ENCODE results near the gene PLPP7.

The PLPP7 gene

GRCh38 chr9:131263701-131264100 is 25.8 kb upstream of the PLPP7 start:
- no peaks in the 10 kb centered on the region for H3K36me3 ChIP-seq (ENCODE audit: control insufficient read depth in 1 of 2, insufficient read depth in 2 of 2, low read depth in 1 of 2, low read length in 2 of 2)
- H3K23ac ChIP-seq (ENCODE audit: low read length in 2 of 2), result no peak overlapping the region
- no peak overlapping the region for H3K9ac ChIP-seq (ENCODE audit: low read length)
- no peak overlapping the region for H2BK5ac ChIP-seq (ENCODE audit: low read depth, low read length, poor library complexity, severe bottlenecking)
- H2BK12ac ChIP-seq (ENCODE audit: low read length in 2 of 2), result no peak overlapping the region
- peak overlapping the region; percentile 29 for H2BK15ac ChIP-seq (ENCODE audit: low read depth, poor library complexity, severe bottlenecking)
- WGBS, result 90% methylated on average over 6 of the region's 6 CpGs
- H3K14ac ChIP-seq (ENCODE audit: low read length in 2 of 2), result no peak overlapping the region
- H2AFZ ChIP-seq (ENCODE audit: low read depth, low read length), result no peak overlapping the region
- H3K79me1 ChIP-seq (replicated peaks; ENCODE audit: low read length, poor library complexity, severe bottlenecking), result no peaks in the 10 kb centered on the region
- DNase-seq, result no peak
- no peak overlapping the region for H3K4me2 ChIP-seq (ENCODE audit: low read length, poor library complexity, severe bottlenecking)
- H3K27ac ChIP-seq (ENCODE audit: low read length, poor library complexity, severe bottlenecking), result no peak overlapping the region
- no peak overlapping the region for H2AK5ac ChIP-seq (ENCODE audit: low read length, severe bottlenecking)
- H4K91ac ChIP-seq (ENCODE audit: low read length), result no peak overlapping the region
- no peak overlapping the region for H3K4me3 ChIP-seq (ENCODE audit: insufficient read depth in 1 of 2, low read depth in 1 of 2, low read length in 2 of 2)
- no peak overlapping the region for H3K18ac ChIP-seq (ENCODE audit: low read depth in 1 of 2, low read length in 2 of 2)
- H4K8ac ChIP-seq (ENCODE audit: low read length), result no peak overlapping the region
- H3K4me1 ChIP-seq (ENCODE audit: control insufficient read depth, insufficient read depth, low read depth, low read length), result no peaks in the 10 kb centered on the region
- H2BK120ac ChIP-seq (ENCODE audit: low read depth, low read length), result peak overlapping the region; percentile 44
- no peaks in the 10 kb centered on the region for H3K9me3 ChIP-seq (ENCODE audit: control insufficient read depth, low read length)
- no peaks in the 10 kb centered on the region for H3K27me3 ChIP-seq (ENCODE audit: control insufficient read depth in 1 of 2, insufficient read depth in 1 of 2, low read length in 2 of 2)
- H3K4ac ChIP-seq (ENCODE audit: low read depth in 1 of 2, low read length in 2 of 2), result no peak overlapping the region

DNA sequence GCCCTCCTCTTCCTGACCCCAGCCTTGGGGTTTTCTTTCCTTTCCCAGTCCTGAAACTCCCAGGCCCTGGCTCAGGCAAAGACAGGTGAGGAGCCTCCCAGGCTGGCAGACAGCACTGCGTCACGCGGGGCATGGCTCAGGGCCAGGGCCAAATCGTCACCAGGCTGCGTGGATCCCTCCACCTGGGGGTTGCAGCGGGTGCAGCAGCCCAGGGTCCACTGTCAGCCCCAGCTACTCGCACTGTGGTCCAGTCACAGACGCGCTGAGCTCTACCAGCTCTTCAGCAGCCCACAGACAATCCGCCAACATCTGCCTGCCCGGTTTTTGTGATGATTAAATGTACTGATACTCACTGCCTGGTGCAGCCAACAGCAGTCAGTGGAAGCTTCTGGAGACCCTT is 25.3 kb upstream of the PLPP7 start:
- H3K79me1 ChIP-seq (replicated peaks; ENCODE audit: low read length, poor library complexity, severe bottlenecking), result no peaks in the 10 kb centered on the region
- H3K23ac ChIP-seq (ENCODE audit: low read length in 2 of 2), result no peak overlapping the region
- H3K9me3 ChIP-seq (ENCODE audit: control insufficient read depth, low read length), result no peaks in the 10 kb centered on the region
- no peak overlapping the region for H3K4ac ChIP-seq (ENCODE audit: low read depth in 1 of 2, low read length in 2 of 2)
- no peaks in the 10 kb centered on the region for H3K36me3 ChIP-seq (ENCODE audit: control insufficient read depth in 1 of 2, insufficient read depth in 2 of 2, low read depth in 1 of 2, low read length in 2 of 2)
- no peak overlapping the region for H3K4me2 ChIP-seq (ENCODE audit: low read length, poor library complexity, severe bottlenecking)
- no peaks in the 10 kb centered on the region for H3K4me1 ChIP-seq (ENCODE audit: control insufficient read depth, insufficient read depth, low read depth, low read length)
- H2BK15ac ChIP-seq (ENCODE audit: low read depth, poor library complexity, severe bottlenecking), result no peak overlapping the region
- peak overlapping the region; percentile 4 for H4K91ac ChIP-seq (ENCODE audit: low read length)
- no peak overlapping the region for H2AFZ ChIP-seq (ENCODE audit: low read depth, low read length)
- no peak overlapping the region for H2AK5ac ChIP-seq (ENCODE audit: low read length, severe bottlenecking)
- whole genome bisulfite sequencing, result 93% methylated on average over 11 of the region's 11 CpGs
- no peak overlapping the region for H2BK5ac ChIP-seq (ENCODE audit: low read depth, low read length, poor library complexity, severe bottlenecking)
- no peak for DNase-seq
- no peak overlapping the region for H4K8ac ChIP-seq (ENCODE audit: low read length)
- no peak overlapping the region for H3K18ac ChIP-seq (ENCODE audit: low read depth in 1 of 2, low read length in 2 of 2)
- H3K4me3 ChIP-seq (ENCODE audit: insufficient read depth in 1 of 2, low read depth in 1 of 2, low read length in 2 of 2), result no peak overlapping the region
- peak overlapping the region; percentile 44 for H2BK120ac ChIP-seq (ENCODE audit: low read depth, low read length)
- H3K27me3 ChIP-seq (ENCODE audit: control insufficient read depth in 1 of 2, insufficient read depth in 1 of 2, low read length in 2 of 2), result no peaks in the 10 kb centered on the region
- no peak overlapping the region for H3K14ac ChIP-seq (ENCODE audit: low read length in 2 of 2)
- no peak overlapping the region for H3K9ac ChIP-seq (ENCODE audit: low read length)
- no peak overlapping the region for H2BK12ac ChIP-seq (ENCODE audit: low read length in 2 of 2)
- no peak overlapping the region for H3K27ac ChIP-seq (ENCODE audit: low read length, poor library complexity, severe bottlenecking)

DNA sequence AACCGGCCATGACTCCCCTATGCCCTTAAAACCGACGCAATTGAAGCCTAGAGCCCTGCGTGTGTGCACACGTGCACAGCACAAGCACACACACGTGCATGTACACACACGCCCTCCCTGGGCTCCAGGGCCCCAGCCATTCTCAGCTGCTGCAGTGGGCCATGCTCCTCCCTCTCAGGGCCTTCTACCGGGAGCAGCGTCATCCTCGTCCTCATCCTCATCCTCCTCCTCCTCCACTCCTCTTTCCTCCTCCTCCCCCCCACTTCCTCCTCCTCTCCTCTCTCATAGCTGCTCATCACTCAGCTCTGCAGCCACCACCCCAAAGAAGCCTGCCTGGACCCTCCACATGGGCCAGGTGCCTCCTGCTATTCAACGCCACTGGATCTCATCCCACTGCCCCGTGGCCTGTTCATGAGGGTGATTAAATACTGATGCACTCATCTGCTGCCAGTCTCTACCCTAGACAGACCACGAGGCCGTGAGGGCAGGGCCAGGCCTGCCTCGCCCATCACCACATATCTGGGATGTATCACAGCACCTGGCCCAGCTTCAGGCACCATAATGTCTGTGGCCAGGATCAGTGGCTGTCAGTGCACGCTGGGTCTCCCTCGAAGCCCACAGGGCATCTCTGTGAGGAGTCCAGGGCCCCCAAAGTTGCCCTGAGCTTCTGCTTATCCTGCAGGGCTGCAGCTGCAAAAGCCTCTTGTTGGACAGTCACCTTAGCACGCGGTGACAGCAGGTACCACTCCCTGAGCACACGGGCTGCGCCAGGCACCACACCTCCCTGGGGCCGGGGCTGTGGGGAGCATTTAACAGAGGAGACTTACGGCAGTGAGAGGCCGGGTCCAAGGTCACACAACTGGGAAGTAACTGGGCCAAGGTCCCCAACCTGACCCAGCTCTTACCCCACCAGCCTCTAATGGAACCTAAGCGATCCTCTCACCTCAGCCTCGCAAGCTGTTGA is 23.0 kb upstream of the PLPP7 start:
- Histone ChIP-seq H3K4me1 (ENCODE audit: control insufficient read depth, insufficient read depth, low read depth, low read length) (no peaks in the 10 kb centered on the region), H3K9me3 (ENCODE audit: control insufficient read depth, low read length) (no peaks in the 10 kb centered on the region), H3K4ac (ENCODE audit: low read depth in 1 of 2, low read length in 2 of 2) (no peak overlapping the region), H2BK15ac (ENCODE audit: low read depth, poor library complexity, severe bottlenecking) (no peak overlapping the region), H2AFZ (ENCODE audit: low read depth, low read length) (no peak overlapping the region), H3K27me3 (ENCODE audit: control insufficient read depth in 1 of 2, insufficient read depth in 1 of 2, low read length in 2 of 2) (no peaks in the 10 kb centered on the region), H4K91ac (ENCODE audit: low read length) (no peak overlapping the region), H2BK12ac (ENCODE audit: low read length in 2 of 2) (no peak overlapping the region), H3K27ac (ENCODE audit: low read length, poor library complexity, severe bottlenecking) (no peak overlapping the region), H2BK5ac (ENCODE audit: low read depth, low read length, poor library complexity, severe bottlenecking) (no peak overlapping the region), H3K18ac (ENCODE audit: low read depth in 1 of 2, low read length in 2 of 2) (peak overlapping the region in 1 of 2 experiments; percentile 18), H3K9ac (ENCODE audit: low read length) (no peak overlapping the region), H3K36me3 (ENCODE audit: control insufficient read depth in 1 of 2, insufficient read depth in 2 of 2, low read depth in 1 of 2, low read length in 2 of 2) (no peaks in the 10 kb centered on the region), H3K23ac (ENCODE audit: low read length in 2 of 2) (no peak overlapping the region), H2BK120ac (ENCODE audit: low read depth, low read length) (no peak overlapping the region), H2AK5ac (ENCODE audit: low read length, severe bottlenecking) (no peak overlapping the region), H3K4me2 (ENCODE audit: low read length, poor library complexity, severe bottlenecking) (no peak overlapping the region), H4K8ac (ENCODE audit: low read length) (no peak overlapping the region), H3K4me3 (ENCODE audit: insufficient read depth in 1 of 2, low read depth in 1 of 2, low read length in 2 of 2) (no peak overlapping the region), H3K14ac (ENCODE audit: low read length in 2 of 2) (no peak overlapping the region), H3K79me1 (replicated peaks; ENCODE audit: low read length, poor library complexity, severe bottlenecking) (no peaks in the 10 kb centered on the region)
- 90% methylated on average over 23 of the region's 26 CpGs for WGBS
- no peak for DNase-seq

GRCh38 chr9:131270171-131271015 is 19.1 kb upstream of the PLPP7 start:
- Histone ChIP-seq H2BK12ac (ENCODE audit: low read length in 2 of 2) (no peak overlapping the region), H3K9ac (ENCODE audit: low read length) (no peak overlapping the region), H3K14ac (ENCODE audit: low read length in 2 of 2) (no peak overlapping the region), H2BK15ac (ENCODE audit: low read depth, poor library complexity, severe bottlenecking) (peak overlapping the region; percentile 35), H4K91ac (ENCODE audit: low read length) (no peak overlapping the region), H3K23ac (ENCODE audit: low read length in 2 of 2) (no peak overlapping the region), H3K27ac (ENCODE audit: low read length, poor library complexity, severe bottlenecking) (no peak overlapping the region), H3K18ac (ENCODE audit: low read depth in 1 of 2, low read length in 2 of 2) (no peak overlapping the region), H3K4me1 (ENCODE audit: control insufficient read depth, insufficient read depth, low read depth, low read length) (no peaks in the 10 kb centered on the region), H2AK5ac (ENCODE audit: low read length, severe bottlenecking) (no peak overlapping the region), H2BK5ac (ENCODE audit: low read depth, low read length, poor library complexity, severe bottlenecking) (no peak overlapping the region), H3K4me2 (ENCODE audit: low read length, poor library complexity, severe bottlenecking) (no peak overlapping the region), H3K36me3 (ENCODE audit: control insufficient read depth in 1 of 2, insufficient read depth in 2 of 2, low read depth in 1 of 2, low read length in 2 of 2) (no peaks in the 10 kb centered on the region), H3K4ac (ENCODE audit: low read depth in 1 of 2, low read length in 2 of 2) (no peak overlapping the region), H3K4me3 (ENCODE audit: insufficient read depth in 1 of 2, low read depth in 1 of 2, low read length in 2 of 2) (no peak overlapping the region), H3K79me1 (replicated peaks; ENCODE audit: low read length, poor library complexity, severe bottlenecking) (no peaks in the 10 kb centered on the region), H3K27me3 (ENCODE audit: control insufficient read depth in 1 of 2, insufficient read depth in 1 of 2, low read length in 2 of 2) (peaks cover 9 to 18% of the 10 kb centered on the region in 2 experiments), H2AFZ (ENCODE audit: low read depth, low read length) (no peak overlapping the region), H3K9me3 (ENCODE audit: control insufficient read depth, low read length) (no peaks in the 10 kb centered on the region), H4K8ac (ENCODE audit: low read length) (no peak overlapping the region), H2BK120ac (ENCODE audit: low read depth, low read length) (no peak overlapping the region)
- DNase-seq, result no peak
- 85% methylated on average over 19 of the region's 20 CpGs for WGBS

Measured in mesenchymal stem cell (in vitro differentiated cells and primary cell).